KMS-11 (cell line): ENCODE results near the gene TDRD3.

Experiments
- H2AFZ ChIP-seq: fragments of 200-600 bp; sonication (generic); 2 replicates; pipeline ENCODE4 v1.6.1; 2016; ENCODE audit warnings: antibody characterized with exemption, mixed run types, low read depth
- H3K27ac ChIP-seq: fragments of 200-600 bp; sonication (generic); 2 replicates; pipeline ENCODE4 v1.6.1; 2016; ENCODE audit warnings: mild to moderate bottlenecking, mixed run types
- H3K27me3 ChIP-seq: fragments of 200-600 bp; sonication (generic); 2 replicates; pipeline ENCODE4 v1.6.1; 2017; ENCODE audit warnings: mild to moderate bottlenecking, low read depth, mixed run types, moderate library complexity; ENCODE audit not compliant: insufficient read depth
- H3K36me3 ChIP-seq: fragments of 200-600 bp; sonication (generic); 2 replicates; pipeline ENCODE4 v1.6.1; 2017; ENCODE audit warnings: mild to moderate bottlenecking, mixed run types; ENCODE audit not compliant: insufficient read depth
- H3K4me1 ChIP-seq: fragments of 200-600 bp; sonication (generic); 2 replicates; pipeline ENCODE4 v1.6.1; 2016; ENCODE audit warnings: mild to moderate bottlenecking, low read depth, mixed run types; ENCODE audit not compliant: poor library complexity, severe bottlenecking
- H3K4me2 ChIP-seq: fragments of 200-600 bp; sonication (generic); 2 replicates; pipeline ENCODE4 v1.7.0; 2016; ENCODE audit warnings: mild to moderate bottlenecking, mixed run types
- H3K4me3 ChIP-seq: fragments of 200-600 bp; sonication (generic); IDR thresholded peaks from 2 replicates; pipeline ENCODE4 v1.6.1; 2017; ENCODE audit warnings: low read depth, low read length, mixed read lengths; ENCODE audit not compliant: insufficient read depth
- H3K79me2 ChIP-seq: fragments of 200-600 bp; sonication (generic); 2 replicates; pipeline ENCODE4 v1.6.1; 2016; ENCODE audit warnings: low read depth, mixed run types; ENCODE audit not compliant: insufficient read depth
- H3K9ac ChIP-seq: fragments of 200-600 bp; sonication (generic); 2 replicates; pipeline ENCODE4 v1.6.1; 2016; ENCODE audit warnings: mild to moderate bottlenecking, mixed run types
- H4K20me1 ChIP-seq: fragments of 200-600 bp; sonication (generic); 2 replicates; pipeline ENCODE4 v1.6.1; 2016; ENCODE audit warnings: mild to moderate bottlenecking, mixed run types; ENCODE audit not compliant: insufficient read depth
- TF ChIP-seq, protein P1 (sequence below): fragments of 200-600 bp; sonication (generic); conservative IDR thresholded peaks from 2 replicates; pipeline ENCODE4 v1.6.1; 2017; ENCODE audit warnings: low read depth, mild to moderate bottlenecking, antibody characterized with exemption, low read length, moderate library complexity, mixed read lengths

TDRD3 gene

DNA sequence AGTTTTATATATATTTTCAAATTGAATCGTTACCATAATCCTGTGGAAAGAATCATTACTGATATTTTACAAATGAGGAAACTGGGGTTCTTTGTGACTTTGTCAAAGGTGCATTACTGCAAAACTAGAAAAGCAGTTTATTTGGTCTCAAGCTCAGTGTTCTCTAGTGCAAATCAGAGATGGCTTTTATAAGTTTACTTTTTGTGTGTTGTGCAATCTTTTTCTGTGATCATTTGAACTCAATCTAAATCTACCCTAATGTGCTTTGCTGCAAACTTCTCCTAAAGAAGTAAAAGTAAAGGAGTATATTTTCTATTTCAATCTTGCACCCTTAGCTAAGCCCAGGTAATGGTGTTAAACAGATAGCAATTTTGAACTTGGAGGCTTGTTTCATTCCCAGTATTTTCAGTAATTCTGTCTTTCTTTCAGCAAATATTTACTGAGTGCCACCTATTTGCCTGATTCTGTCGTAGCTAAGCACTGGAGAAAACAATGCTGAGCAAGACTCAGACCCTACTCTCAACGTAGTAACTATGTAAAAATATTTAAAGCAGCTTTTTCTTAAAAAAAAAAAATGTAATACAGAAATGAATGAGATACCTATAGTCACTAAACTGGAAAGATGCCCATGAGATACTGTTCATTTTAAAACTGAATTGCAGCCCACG, 124.0 kb downstream of the TDRD3 start:
- H3K9ac ChIP-seq, result no peak overlapping the region
- H3K27me3 ChIP-seq, result no peaks in the 10 kb centered on the region
- no peak overlapping the region for H3K27ac ChIP-seq
- no peak overlapping the region for H3K4me2 ChIP-seq
- H2AFZ ChIP-seq, result no peak overlapping the region
- H3K4me3 ChIP-seq, result no peak overlapping the region
- H3K79me2 ChIP-seq, result no peaks in the 10 kb centered on the region
- TF ChIP-seq, protein P1, sequence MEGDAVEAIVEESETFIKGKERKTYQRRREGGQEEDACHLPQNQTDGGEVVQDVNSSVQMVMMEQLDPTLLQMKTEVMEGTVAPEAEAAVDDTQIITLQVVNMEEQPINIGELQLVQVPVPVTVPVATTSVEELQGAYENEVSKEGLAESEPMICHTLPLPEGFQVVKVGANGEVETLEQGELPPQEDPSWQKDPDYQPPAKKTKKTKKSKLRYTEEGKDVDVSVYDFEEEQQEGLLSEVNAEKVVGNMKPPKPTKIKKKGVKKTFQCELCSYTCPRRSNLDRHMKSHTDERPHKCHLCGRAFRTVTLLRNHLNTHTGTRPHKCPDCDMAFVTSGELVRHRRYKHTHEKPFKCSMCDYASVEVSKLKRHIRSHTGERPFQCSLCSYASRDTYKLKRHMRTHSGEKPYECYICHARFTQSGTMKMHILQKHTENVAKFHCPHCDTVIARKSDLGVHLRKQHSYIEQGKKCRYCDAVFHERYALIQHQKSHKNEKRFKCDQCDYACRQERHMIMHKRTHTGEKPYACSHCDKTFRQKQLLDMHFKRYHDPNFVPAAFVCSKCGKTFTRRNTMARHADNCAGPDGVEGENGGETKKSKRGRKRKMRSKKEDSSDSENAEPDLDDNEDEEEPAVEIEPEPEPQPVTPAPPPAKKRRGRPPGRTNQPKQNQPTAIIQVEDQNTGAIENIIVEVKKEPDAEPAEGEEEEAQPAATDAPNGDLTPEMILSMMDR, result no peak
- no peaks in the 10 kb centered on the region for H3K36me3 ChIP-seq
- no peaks in the 10 kb centered on the region for H3K4me1 ChIP-seq
- no peaks in the 10 kb centered on the region for H4K20me1 ChIP-seq

DNA sequence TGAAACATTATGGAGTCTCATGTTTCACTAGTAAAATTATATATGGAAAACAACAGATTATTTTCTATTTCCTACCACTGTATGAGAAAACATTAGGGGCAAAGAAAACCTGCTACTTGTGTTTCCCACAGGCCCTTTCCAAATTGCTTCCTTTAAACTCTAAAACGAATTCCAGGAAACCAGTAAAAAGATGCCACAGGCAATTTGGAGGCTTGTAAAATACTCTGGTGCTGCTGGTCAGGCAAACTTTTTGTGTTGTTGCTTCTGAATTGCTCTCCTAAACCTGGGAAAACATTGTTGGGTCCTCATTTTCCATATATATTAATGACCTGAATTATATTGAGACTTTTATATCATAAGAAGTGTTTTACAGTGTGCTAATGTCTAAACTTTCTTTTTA, 141.5 kb downstream of the TDRD3 start:
- Histone ChIP-seq H2AFZ (no peak overlapping the region), H3K36me3 (no peaks in the 10 kb centered on the region), H3K4me3 (no peak overlapping the region), H3K4me2 (no peak overlapping the region), H3K4me1 (no peaks in the 10 kb centered on the region), H3K9ac (no peak overlapping the region), H3K79me2 (no peaks in the 10 kb centered on the region), H3K27ac (no peak overlapping the region), H4K20me1 (no peaks in the 10 kb centered on the region), H3K27me3 (no peaks in the 10 kb centered on the region)
- TF ChIP-seq, protein P1, result no peak

DNA sequence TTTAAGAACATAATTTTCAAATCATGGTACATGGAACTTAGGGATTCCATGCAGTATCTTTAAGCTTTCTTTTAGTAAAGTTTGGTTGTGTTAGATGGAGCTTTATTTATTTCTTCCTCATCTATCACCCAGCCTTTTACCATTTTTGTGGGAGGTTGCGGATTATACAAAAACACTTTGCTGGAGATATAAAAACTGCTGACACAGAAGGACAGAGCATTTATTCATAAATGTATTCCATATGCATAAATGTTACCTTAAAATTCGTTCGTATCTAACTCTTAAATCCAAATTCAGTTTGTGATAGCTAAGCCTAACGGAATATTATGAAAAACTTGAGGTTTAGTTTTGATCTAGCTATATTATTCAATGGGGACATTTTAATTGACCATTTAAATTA, 143.3 kb downstream of the TDRD3 start:
- no peak overlapping the region for H3K4me2 ChIP-seq
- no peak overlapping the region for H3K9ac ChIP-seq
- H2AFZ ChIP-seq, result no peak overlapping the region
- H3K27ac ChIP-seq, result no peak overlapping the region
- H3K79me2 ChIP-seq, result no peaks in the 10 kb centered on the region
- H3K27me3 ChIP-seq, result no peaks in the 10 kb centered on the region
- H3K4me1 ChIP-seq, result no peaks in the 10 kb centered on the region
- H4K20me1 ChIP-seq, result no peaks in the 10 kb centered on the region
- TF ChIP-seq, protein P1, result no peak
- no peaks in the 10 kb centered on the region for H3K36me3 ChIP-seq
- no peak overlapping the region for H3K4me3 ChIP-seq

DNA sequence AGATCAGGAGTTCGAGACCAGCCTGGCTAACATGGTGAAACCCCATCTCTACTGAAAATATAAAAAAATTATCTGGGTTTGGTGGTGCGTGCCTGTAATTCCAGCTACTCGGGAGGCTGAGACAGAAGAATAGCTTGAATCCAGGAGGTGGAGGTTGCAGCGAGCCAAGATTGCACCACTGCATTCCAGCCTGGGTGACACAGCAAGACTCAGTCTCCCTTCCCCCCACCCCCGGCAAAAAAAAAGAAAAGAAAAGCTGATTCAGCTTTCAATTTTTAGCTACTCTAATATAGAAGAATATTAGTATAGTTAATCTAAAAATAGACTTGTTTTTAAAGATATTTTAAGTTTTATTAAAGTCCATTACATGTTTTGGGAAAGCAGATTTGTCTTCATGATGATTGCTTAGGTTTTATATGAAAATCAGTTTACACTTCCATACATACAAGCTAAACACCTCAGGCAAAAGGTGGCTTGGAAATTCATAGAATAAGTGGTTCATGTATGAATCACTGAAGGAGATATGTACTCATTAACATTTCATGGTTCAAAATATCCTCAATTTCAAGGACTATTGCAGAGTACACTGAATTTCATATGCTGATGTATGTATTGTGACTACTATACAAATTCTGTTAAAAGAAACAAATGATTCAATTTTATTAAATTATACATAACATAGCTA, 165.2 kb downstream of the TDRD3 start:
- Histone ChIP-seq H3K4me2 (no peak overlapping the region), H3K27me3 (no peaks in the 10 kb centered on the region), H3K36me3 (no peaks in the 10 kb centered on the region), H3K4me3 (no peak overlapping the region), H3K27ac (no peak overlapping the region), H2AFZ (no peak overlapping the region), H3K79me2 (no peaks in the 10 kb centered on the region), H3K9ac (no peak overlapping the region), H4K20me1 (no peaks in the 10 kb centered on the region), H3K4me1 (no peaks in the 10 kb centered on the region)
- TF ChIP-seq, protein P1, result no peak
